Loucy (cell line): Measurements from ENCODE around the gene HADHB.

Experiments
- H2AFZ ChIP-seq: fragments of 200-600 bp; sonication (generic); 2 replicates; pipeline ENCODE4 v1.6.0; 2016; ENCODE audit warnings: antibody characterized with exemption, mild to moderate bottlenecking, low read length, moderate library complexity
- H3F3A ChIP-seq: fragments of 200-600 bp; 2 replicates; pipeline ENCODE4 v1.6.0; 2016; ENCODE audit warnings: antibody characterized with exemption, low read depth, mild to moderate bottlenecking
- H3K27me3 ChIP-seq: fragments of 200-600 bp; sonication (generic); 2 replicates; pipeline ENCODE4 v1.6.1; 2014; ENCODE audit warnings: low read length, mild to moderate bottlenecking; ENCODE audit not compliant: insufficient read depth, poor library complexity, severe bottlenecking
- H3K36me3 ChIP-seq: fragments of 200-600 bp; sonication (generic); 2 replicates; pipeline ENCODE4 v1.6.1; 2016; ENCODE audit warnings: low read length; ENCODE audit not compliant: insufficient read depth
- H3K4me1 ChIP-seq: fragments of 200-600 bp; sonication (generic); 2 replicates; pipeline ENCODE4 v1.5.1; 2014; ENCODE audit warnings: low read length, mild to moderate bottlenecking; ENCODE audit not compliant: insufficient read depth, poor library complexity, severe bottlenecking
- H3K4me2 ChIP-seq: fragments of 200-600 bp; sonication (generic); 2 replicates; pipeline ENCODE4 v1.6.0; 2014; ENCODE audit warnings: antibody characterized with exemption, low read length, low read depth, mild to moderate bottlenecking; ENCODE audit not compliant: poor library complexity, severe bottlenecking
- H3K4me3 ChIP-seq: fragments of 200-600 bp; sonication (generic); 2 replicates; pipeline ENCODE4 v1.5.1; 2014; ENCODE audit warnings: low read length, mild to moderate bottlenecking, mixed read lengths; ENCODE audit not compliant: poor library complexity, severe bottlenecking
- H3K79me2 ChIP-seq: fragments of 200-600 bp; sonication (generic); 2 replicates; pipeline ENCODE4 v1.6.1; 2014; ENCODE audit warnings: low read length; ENCODE audit not compliant: insufficient read depth
- H3K9ac ChIP-seq: fragments of 200-600 bp; sonication (generic); 2 replicates; pipeline ENCODE4 v1.6.0; 2014; ENCODE audit warnings: mild to moderate bottlenecking, low read depth, low read length, moderate library complexity; ENCODE audit not compliant: poor library complexity, severe bottlenecking
- H3K9me2 ChIP-seq: fragments of 200-600 bp; sonication (generic); replicated peaks from 2 replicates; pipeline ENCODE4 v1.6.1; 2016; ENCODE audit warnings: low read depth, low read length, mixed read lengths
- H3K9me3 ChIP-seq: fragments of 200-600 bp; sonication (generic); 2 replicates; pipeline ENCODE4 v1.6.1; 2014; ENCODE audit warnings: mild to moderate bottlenecking, antibody characterized with exemption, low read length, low read depth; ENCODE audit not compliant: insufficient read depth
- H4K20me1 ChIP-seq: fragments of 200-600 bp; sonication (generic); 2 replicates; pipeline ENCODE4 v1.6.0; 2014; ENCODE audit warnings: antibody characterized with exemption, low read length, mild to moderate bottlenecking; ENCODE audit not compliant: insufficient read depth, poor library complexity, severe bottlenecking
- EZH2phosphoT487 ChIP-seq: fragments of 200-600 bp; IDR thresholded peaks from 2 replicates; pipeline ENCODE4 v1.6.1; 2018; ENCODE audit warnings: antibody characterized with exemption, mild to moderate bottlenecking, moderate library complexity, borderline replicate concordance
- TF ChIP-seq, protein P1 (sequence below): fragments of 200-600 bp; sonication (generic); conservative IDR thresholded peaks from 2 replicates; pipeline ENCODE4 v1.5.1; 2014; ENCODE audit warnings: mild to moderate bottlenecking, antibody characterized with exemption, low read length

The HADHB gene

DNA sequence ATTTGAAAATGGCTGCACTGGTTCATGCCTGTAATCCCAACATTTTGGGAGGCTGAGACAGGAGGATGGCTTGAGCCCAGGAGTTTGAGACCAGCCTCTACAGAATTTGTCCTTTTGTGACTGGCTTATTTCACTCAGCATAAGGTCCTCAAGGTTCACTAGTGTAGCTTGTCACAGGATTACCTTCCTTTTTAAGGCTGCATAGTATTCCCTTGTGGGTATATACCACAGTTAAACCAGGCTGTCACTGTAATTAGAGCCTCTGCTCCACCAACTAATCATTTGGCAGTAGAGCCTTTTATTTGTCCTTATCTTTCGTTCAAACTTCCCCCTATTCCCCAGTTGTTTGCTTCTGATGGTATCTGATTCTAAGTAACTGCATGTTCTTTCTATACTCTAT lies 50.8 kb downstream of the HADHB start:
- Histone ChIP-seq H3K9me2 (no peaks in the 10 kb centered on the region), H3K9me3 (no peaks in the 10 kb centered on the region), H3K79me2 (no peaks in the 10 kb centered on the region), H3K4me3 (no peak overlapping the region), H3K9ac (no peak overlapping the region), H3K4me2 (no peak overlapping the region), H3K27me3 (no peaks in the 10 kb centered on the region), H2AFZ (no peak overlapping the region), H3K36me3 (no peaks in the 10 kb centered on the region), H3F3A (no peaks in the 10 kb centered on the region), H4K20me1 (no peaks in the 10 kb centered on the region), H3K4me1 (peaks cover 14% of the 10 kb centered on the region)
- TF ChIP-seq, protein P1, sequence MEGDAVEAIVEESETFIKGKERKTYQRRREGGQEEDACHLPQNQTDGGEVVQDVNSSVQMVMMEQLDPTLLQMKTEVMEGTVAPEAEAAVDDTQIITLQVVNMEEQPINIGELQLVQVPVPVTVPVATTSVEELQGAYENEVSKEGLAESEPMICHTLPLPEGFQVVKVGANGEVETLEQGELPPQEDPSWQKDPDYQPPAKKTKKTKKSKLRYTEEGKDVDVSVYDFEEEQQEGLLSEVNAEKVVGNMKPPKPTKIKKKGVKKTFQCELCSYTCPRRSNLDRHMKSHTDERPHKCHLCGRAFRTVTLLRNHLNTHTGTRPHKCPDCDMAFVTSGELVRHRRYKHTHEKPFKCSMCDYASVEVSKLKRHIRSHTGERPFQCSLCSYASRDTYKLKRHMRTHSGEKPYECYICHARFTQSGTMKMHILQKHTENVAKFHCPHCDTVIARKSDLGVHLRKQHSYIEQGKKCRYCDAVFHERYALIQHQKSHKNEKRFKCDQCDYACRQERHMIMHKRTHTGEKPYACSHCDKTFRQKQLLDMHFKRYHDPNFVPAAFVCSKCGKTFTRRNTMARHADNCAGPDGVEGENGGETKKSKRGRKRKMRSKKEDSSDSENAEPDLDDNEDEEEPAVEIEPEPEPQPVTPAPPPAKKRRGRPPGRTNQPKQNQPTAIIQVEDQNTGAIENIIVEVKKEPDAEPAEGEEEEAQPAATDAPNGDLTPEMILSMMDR, result no peak
- no peak for TF ChIP-seq EZH2phosphoT487

DNA sequence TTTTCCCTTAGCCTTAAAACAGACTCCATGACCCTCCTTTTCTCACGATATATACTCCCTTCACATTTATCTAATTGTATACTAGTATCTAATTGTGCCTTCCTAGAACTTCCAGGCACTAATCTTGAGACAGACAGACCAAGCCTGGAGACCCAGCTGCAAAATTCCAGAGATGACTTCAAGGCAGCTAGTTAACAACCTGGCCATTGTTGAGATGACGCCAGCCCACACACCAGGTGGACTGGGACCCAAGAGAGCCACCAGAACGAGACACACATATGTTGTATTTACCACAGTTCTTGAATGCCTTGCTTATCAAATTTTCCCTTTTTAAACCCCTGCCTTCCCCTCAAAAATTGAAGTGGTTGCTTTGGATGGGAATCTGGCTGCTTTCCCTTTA lies 52.3 kb downstream of the HADHB start:
- Histone ChIP-seq H3K36me3 (no peaks in the 10 kb centered on the region), H4K20me1 (no peaks in the 10 kb centered on the region), H3K27me3 (no peaks in the 10 kb centered on the region), H3K9me3 (no peaks in the 10 kb centered on the region), H3K4me3 (no peak overlapping the region), H3K4me2 (no peak overlapping the region), H3K9ac (no peak overlapping the region), H3F3A (no peaks in the 10 kb centered on the region), H3K9me2 (no peaks in the 10 kb centered on the region), H2AFZ (no peak overlapping the region), H3K79me2 (no peaks in the 10 kb centered on the region), H3K4me1 (peaks cover 18% of the 10 kb centered on the region)
- TF ChIP-seq, protein P1, result no peak
- TF ChIP-seq EZH2phosphoT487, result no peak

DNA sequence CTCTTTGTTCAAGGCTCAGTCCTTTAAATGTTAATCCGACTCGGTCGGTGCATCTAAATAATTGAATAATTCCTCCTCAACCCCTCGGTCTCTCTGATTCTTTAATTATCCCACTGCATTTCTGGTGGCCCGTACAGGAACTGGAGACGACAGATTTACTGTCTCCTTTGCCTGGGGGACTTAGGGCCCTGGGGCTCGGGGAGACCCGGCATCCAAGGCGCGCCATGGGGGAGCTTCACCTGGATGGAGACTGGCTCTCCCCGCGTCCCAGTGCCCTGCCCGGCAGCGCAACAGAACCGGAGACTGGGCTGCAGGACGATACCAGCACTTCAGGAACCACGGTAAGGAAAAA lies 53.5 kb downstream of the HADHB start:
- Histone ChIP-seq H3K4me1 (peaks cover 18% of the 10 kb centered on the region), H3K27me3 (no peaks in the 10 kb centered on the region), H3K9ac (no peak overlapping the region), H3K79me2 (no peaks in the 10 kb centered on the region), H3K9me3 (no peaks in the 10 kb centered on the region), H4K20me1 (no peaks in the 10 kb centered on the region), H3K4me2 (no peak overlapping the region), H3K4me3 (no peak overlapping the region), H3K36me3 (no peaks in the 10 kb centered on the region), H2AFZ (0 out of 2 replicates have a peak overlapping the region, but pooled peaks have one; percentile 98), H3K9me2 (no peaks in the 10 kb centered on the region), H3F3A (no peaks in the 10 kb centered on the region)
- no peak for TF ChIP-seq EZH2phosphoT487
- TF ChIP-seq, protein P1, result no peak
